Measurements from ENCODE around the gene OTX2. TPM values are rescaled to one million over a fixed set of nuclear protein-coding genes. Genes with fewer than 3 reads are reported as not detected.

OTX2 gene
- total RNA-seq, 1 donor from 2014 or later = not detected

DNA sequence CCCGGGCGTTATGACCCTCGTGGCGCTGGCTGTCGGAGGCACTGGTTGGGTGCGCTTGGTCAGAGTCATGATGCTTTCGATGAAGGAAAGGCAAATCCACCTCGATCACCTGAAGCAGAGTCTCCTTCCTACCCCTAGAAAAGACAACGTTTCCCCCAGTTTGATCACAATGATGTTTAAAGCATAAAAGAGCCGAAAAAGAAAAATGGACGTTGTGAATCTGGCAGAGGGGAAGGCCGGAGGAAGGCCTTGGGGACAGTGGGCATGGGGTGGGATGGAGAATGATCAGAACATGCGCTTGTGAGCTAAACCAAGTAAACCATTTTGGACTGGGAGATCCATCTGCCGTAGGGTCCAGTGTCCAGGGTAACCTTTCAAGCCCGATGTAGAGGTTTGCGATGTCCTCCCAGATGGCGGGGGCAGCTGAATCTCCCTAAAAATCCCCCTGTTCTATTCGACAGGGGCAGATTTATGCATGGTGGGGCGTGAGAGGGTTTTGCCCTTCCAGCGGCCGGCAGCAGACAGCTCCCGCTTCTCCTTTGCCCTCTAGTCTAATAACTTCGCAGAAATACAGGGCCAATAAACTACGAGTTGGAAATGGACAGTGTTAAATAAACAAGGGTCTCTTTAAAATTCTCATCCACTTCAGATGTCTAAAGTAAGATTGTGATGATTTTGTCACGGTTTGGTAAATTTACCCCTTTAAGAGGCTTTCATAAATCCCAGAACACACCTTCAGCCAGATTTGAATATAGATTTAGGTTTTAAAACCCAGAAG, 2.3 kb upstream of the OTX2 start:
- H3K27ac ChIP-seq = no peak overlapping the region
- DNase-seq (ENCODE audit: extremely low spot score in 2 of 2) = no peak
- no peaks in the 10 kb centered on the region for H3K36me3 ChIP-seq
- no peak overlapping the region for H3K4me3 ChIP-seq
- TF ChIP-seq POLR2A (IDR thresholded peaks at IDR 0.05) (no peak), POLR2AphosphoS5 (IDR thresholded peaks at IDR 0.05; ENCODE audit: insufficient read depth in 1 of 2, low read depth in 1 of 2) (no peak)
- TF ChIP-seq, protein P1, sequence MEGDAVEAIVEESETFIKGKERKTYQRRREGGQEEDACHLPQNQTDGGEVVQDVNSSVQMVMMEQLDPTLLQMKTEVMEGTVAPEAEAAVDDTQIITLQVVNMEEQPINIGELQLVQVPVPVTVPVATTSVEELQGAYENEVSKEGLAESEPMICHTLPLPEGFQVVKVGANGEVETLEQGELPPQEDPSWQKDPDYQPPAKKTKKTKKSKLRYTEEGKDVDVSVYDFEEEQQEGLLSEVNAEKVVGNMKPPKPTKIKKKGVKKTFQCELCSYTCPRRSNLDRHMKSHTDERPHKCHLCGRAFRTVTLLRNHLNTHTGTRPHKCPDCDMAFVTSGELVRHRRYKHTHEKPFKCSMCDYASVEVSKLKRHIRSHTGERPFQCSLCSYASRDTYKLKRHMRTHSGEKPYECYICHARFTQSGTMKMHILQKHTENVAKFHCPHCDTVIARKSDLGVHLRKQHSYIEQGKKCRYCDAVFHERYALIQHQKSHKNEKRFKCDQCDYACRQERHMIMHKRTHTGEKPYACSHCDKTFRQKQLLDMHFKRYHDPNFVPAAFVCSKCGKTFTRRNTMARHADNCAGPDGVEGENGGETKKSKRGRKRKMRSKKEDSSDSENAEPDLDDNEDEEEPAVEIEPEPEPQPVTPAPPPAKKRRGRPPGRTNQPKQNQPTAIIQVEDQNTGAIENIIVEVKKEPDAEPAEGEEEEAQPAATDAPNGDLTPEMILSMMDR (IDR thresholded peaks at IDR 0.05) = no peak
- intact Hi-C loops (cut with DNase I) = no loop called here
- peaks cover 33% of the 10 kb centered on the region for H3K27me3 ChIP-seq
- peaks cover 19% of the 10 kb centered on the region for H3K4me1 ChIP-seq
- no peaks in the 10 kb centered on the region for H3K9me3 ChIP-seq

DNA sequence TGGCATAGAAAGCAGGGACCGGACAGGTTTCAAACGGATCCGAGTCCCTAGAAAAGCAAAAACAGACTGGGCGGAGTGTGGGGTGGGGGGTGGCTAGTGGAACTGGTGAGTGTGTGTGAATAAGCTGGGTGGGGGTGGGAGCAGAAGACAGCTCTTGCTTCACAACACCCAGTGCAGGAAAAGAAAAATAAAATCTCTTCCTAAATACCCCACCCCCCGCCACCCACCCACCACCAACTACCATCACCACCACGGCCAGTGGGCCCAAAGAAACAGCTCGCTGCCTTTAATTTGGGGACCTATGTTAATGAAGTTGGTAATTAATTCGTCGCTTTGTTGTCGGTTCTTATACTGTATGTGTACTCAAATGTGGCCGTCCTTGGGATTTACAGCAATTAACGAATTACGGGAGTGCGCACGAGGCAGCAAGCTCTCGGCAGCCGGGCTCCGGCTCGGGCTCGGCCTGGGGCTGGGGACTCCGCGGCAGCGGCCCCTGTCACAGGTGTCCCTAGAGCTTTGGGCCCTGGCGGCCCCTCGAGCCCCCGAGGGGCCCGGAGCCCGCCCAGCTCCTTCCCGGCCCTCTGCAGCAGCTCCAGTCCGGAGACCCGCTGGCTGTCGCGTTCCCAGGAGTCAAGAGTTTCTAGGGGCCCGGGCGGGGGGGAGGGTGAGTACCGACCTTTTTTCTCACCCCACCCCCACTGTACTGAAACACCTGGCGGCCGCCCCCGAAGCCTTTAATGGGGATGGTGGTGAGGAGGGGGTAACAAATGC, 1.5 kb upstream of the OTX2 start:
- no peak overlapping the region for H3K4me3 ChIP-seq
- DNase-seq (ENCODE audit: extremely low spot score in 2 of 2) = no peak
- no peaks in the 10 kb centered on the region for H3K36me3 ChIP-seq
- TF ChIP-seq, protein P1 (IDR thresholded peaks at IDR 0.05) = no peak
- TF ChIP-seq POLR2AphosphoS5 (IDR thresholded peaks at IDR 0.05; ENCODE audit: insufficient read depth in 1 of 2, low read depth in 1 of 2) = no peak
- TF ChIP-seq POLR2A (IDR thresholded peaks at IDR 0.05) = no peak
- no peaks in the 10 kb centered on the region for H3K9me3 ChIP-seq
- H3K4me1 ChIP-seq = peaks cover 19% of the 10 kb centered on the region
- H3K27ac ChIP-seq = no peak overlapping the region
- intact Hi-C loops (cut with DNase I) = no loop called here
- H3K27me3 ChIP-seq = peaks cover 36% of the 10 kb centered on the region

GRCh38 chr14:56810836-56811592, 735 bp upstream of the OTX2 start:
- intact Hi-C loops (cut with DNase I) = no loop called here
- Histone ChIP-seq H3K4me3 (no peak overlapping the region), H3K27me3 (peaks cover 36% of the 10 kb centered on the region)

GRCh38 chr14:56809270-56810146, 771 bp downstream of the OTX2 start:
- Histone ChIP-seq H3K27ac (no peak overlapping the region), H3K4me1 (peaks cover 19% of the 10 kb centered on the region), H3K9me3 (no peaks in the 10 kb centered on the region), H3K4me3 (peak overlapping the region in 1 of 2 donors; percentile 19), H3K36me3 (no peaks in the 10 kb centered on the region), H3K27me3 (peaks cover 44% of the 10 kb centered on the region)
- TF ChIP-seq POLR2A (IDR thresholded peaks at IDR 0.05) (no peak), POLR2AphosphoS5 (IDR thresholded peaks at IDR 0.05; ENCODE audit: insufficient read depth in 1 of 2, low read depth in 1 of 2) (no peak)
- no peak for DNase-seq (ENCODE audit: extremely low spot score in 2 of 2)
- intact Hi-C loops (cut with DNase I) = no loop called here

More at GRCh38 chr14:56810836-56811592, 735 bp upstream of the OTX2 start:
- Histone ChIP-seq H3K27ac (no peak overlapping the region), H3K9me3 (no peaks in the 10 kb centered on the region), H3K36me3 (no peaks in the 10 kb centered on the region), H3K4me1 (peaks cover 19% of the 10 kb centered on the region)
- DNase-seq (ENCODE audit: extremely low spot score in 2 of 2) = no peak
- TF ChIP-seq POLR2AphosphoS5 (IDR thresholded peaks at IDR 0.05; ENCODE audit: insufficient read depth in 1 of 2, low read depth in 1 of 2) (no peak), POLR2A (IDR thresholded peaks at IDR 0.05) (no peak)
- TF ChIP-seq, protein P1 (IDR thresholded peaks at IDR 0.05) = no peak
